GM12874 (cell line): ENCODE results near the gene TRIO.
A peak's percentile ranks its signal among the peaks of the same experiment; 100 is the strongest.

Experiments
- CTCF ChIP-seq: IDR thresholded peaks from 2 replicates; pipeline ENCODE4 v1.5.1; 2011; ENCODE audit warnings: low read depth, mild to moderate bottlenecking, control low read depth, low read length, moderate library complexity; ENCODE audit not compliant: insufficient read depth

TRIO gene

DNA sequence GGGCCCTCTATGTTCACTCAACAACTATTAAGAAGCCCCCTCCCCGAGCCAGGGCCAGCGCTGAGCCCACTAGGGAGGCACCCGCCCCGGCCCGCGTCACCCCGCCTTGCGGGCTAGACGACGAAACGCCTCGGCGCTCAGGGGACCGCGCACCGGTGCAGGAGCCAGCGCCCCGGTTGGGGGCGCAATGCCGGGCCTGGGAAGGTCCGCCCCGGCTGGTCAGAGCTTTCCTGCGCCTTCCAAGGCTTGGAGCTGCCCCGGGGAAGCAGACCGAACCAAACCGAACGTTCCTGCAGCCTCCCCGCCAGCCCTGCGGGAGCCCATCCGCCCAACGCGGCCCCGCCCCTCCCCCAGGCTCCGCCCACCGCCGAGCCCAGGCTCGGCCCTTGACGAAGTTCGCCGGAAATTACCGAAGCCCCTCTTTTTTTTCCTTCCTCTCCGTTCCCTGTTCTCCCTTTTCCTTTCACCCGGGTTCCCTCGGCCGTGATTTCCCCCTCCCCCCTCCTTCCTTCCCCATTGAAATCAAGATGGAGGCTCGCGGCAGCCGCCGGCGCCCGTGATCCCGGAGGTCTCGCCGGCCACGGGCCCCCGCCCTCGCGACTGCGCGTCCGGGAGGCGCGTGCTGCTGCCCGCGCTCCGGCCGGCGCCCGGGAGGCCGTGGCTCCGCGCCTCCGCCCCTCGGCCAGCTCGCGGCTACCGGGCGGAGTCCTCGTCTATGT lies at the start of gene TRIO:
Gene TRIO (plus strand): TSS at position 516 of the 719 bp plus-strand sequence. CDS start 384 bp downstream, outside the sequence.
- peak; percentile 68 for TF ChIP-seq CTCF

- TF ChIP-seq CTCF: no peak
Observed at GRCh38 chr5:14097998-14098471, 45.1 kb upstream of the TRIO start.

GRCh38 chr5:14100281-14100680 lies 42.9 kb upstream of the TRIO start:
- no peak for TF ChIP-seq CTCF

- no peak for TF ChIP-seq CTCF
Observed at GRCh38 chr5:14101922-14102321, 41.2 kb upstream of the TRIO start.

DNA sequence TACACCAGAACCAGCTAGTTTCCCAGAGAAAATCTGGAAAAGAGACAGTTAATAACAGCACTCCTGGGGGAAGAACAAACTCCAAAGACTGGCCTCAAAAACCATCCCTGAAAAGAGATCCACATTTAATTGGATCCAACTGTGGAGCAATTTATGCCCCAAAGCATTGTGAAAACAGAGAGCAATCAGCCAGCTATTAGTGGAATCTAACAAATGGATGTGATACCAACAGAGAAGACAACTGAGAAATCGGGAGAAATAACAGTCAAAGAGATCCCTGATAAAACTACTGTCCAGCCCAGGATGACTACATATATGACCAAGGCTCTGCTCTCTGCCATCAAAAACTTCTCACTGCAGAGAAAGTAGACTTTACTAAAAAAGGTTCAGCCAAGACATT lies 40.5 kb upstream of the TRIO start:
- TF ChIP-seq CTCF: no peak

- TF ChIP-seq CTCF: no peak
Observed at GRCh38 chr5:14105718-14106410, 37.3 kb upstream of the TRIO start.

DNA sequence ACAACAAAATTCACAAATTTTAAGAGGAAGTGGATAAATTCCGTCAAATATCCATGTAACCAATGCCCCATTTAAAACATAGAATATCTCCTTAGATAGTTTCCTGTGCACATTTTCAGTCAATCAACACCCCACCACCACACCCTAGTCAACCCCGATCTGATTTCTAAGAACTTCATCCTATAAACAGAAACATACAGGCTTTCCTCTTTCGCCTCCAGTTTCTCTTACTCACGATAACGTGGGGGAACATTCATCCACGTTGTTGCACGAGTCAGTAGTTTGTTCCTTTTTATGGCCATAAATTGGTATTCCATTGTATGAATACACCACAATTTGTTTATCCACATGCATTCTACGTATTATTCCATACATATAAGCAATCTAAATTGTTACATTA lies 35.6 kb upstream of the TRIO start:
- no peak for TF ChIP-seq CTCF
